GM13976 (cell line): ENCODE results near the gene CNNM1.
A peak's percentile ranks its signal among the peaks of the same experiment; 100 is the strongest.

ENCODE experiments used
- DNase-seq: peaks from one replicate; pipeline ENCODE4 v3.0.0; 2012; ENCODE audit warnings: low spot score
- CTCF ChIP-seq: IDR thresholded peaks from 2 replicates; pipeline ENCODE4 v1.5.1; 2012; ENCODE audit warnings: borderline replicate concordance, mild to moderate bottlenecking; ENCODE audit not compliant: insufficient read depth; ENCODE audit errors: extremely low read depth, missing control alignments, control extremely low read depth
- in situ Hi-C: fragments of 300-500 bp; cut with MboI; formaldehyde crosslinking; loops from one replicate; pipeline ENCODE4 v1.12.0; 2022; ENCODE audit warnings: low sequenced_read_pairs, mixed read lengths, inconsistent platforms; ENCODE audit not compliant: unreplicated experiment

CNNM1 gene

GRCh38 chr10:99370993-99371392 lies 41.8 kb downstream of the CNNM1 start:
- peak; percentile 42 for DNase-seq
- in situ Hi-C loops, result no loop called here
- no peak for TF ChIP-seq CTCF

- no peak for TF ChIP-seq CTCF
- in situ Hi-C loops, result no loop called here
- DNase-seq, result no peak
Measured at GRCh38 chr10:99372546-99373271, 43.6 kb downstream of the CNNM1 start.

GRCh38 chr10:99374526-99374925 lies 45.4 kb downstream of the CNNM1 start:
- in situ Hi-C loops, result no loop called here
- TF ChIP-seq CTCF, result no peak
- no peak for DNase-seq

GRCh38 chr10:99374972-99375371 lies 45.8 kb downstream of the CNNM1 start:
- no peak for TF ChIP-seq CTCF
- DNase-seq, result no peak
- in situ Hi-C loops, result no loop called here

- in situ Hi-C loops, result no loop called here
- no peak for DNase-seq
- no peak for TF ChIP-seq CTCF
Measured at GRCh38 chr10:99375426-99375825, 46.3 kb downstream of the CNNM1 start.

GRCh38 chr10:99382176-99382575 lies 53.0 kb downstream of the CNNM1 start:
- no peak for DNase-seq
- no peak for TF ChIP-seq CTCF
- in situ Hi-C loops, result no loop called here
